Measurements from ENCODE around the gene MYO19.

Gene MYO19

GRCh38 chr17:36546418-36547093 is 11.9 kb upstream of the MYO19 start:
- Histone ChIP-seq H4K20me1 (ENCODE audit: insufficient read depth, low read length) (peaks cover 28% of the 10 kb centered on the region), H3K27me3 (replicated peaks; ENCODE audit: insufficient read depth, low read length) (no peaks in the 10 kb centered on the region), H3K9ac (ENCODE audit: low read length) (peak overlapping the region; percentile 76), H2AFZ (ENCODE audit: low read length) (no peak overlapping the region), H3K4me3 (ENCODE audit: low read length) (peak overlapping the region; percentile 84), H3K27ac (ENCODE audit: low read length) (peak overlapping the region; percentile 78), H3K9me3 (replicated peaks; ENCODE audit: insufficient read depth, low read length) (no peaks in the 10 kb centered on the region), H3K4me1 (ENCODE audit: low read length) (peaks cover 30% of the 10 kb centered on the region), H3F3A (ENCODE audit: insufficient read depth, low read length) (peaks cover 26% of the 10 kb centered on the region), H3K36me3 (replicated peaks; ENCODE audit: insufficient read depth, low read length) (peaks cover 5% of the 10 kb centered on the region; the same call in 1 of the 2 replicates), H3K79me2 (ENCODE audit: low read length) (peaks cover 78% of the 10 kb centered on the region), H3K9me2 (replicated peaks; ENCODE audit: insufficient read depth, low read length) (no peaks in the 10 kb centered on the region), H3K4me2 (ENCODE audit: low read depth, low read length) (peak overlapping the region; percentile 90)
- DNase-seq, result no peak
- TF ChIP-seq EZH2 (optimal IDR thresholded peaks at IDR 0.05; ENCODE audit: low read depth, low read length) (no peak), EZH2phosphoT487 (IDR thresholded peaks at IDR 0.05; ENCODE audit: low read length) (no peak)
- TF ChIP-seq, protein P1, sequence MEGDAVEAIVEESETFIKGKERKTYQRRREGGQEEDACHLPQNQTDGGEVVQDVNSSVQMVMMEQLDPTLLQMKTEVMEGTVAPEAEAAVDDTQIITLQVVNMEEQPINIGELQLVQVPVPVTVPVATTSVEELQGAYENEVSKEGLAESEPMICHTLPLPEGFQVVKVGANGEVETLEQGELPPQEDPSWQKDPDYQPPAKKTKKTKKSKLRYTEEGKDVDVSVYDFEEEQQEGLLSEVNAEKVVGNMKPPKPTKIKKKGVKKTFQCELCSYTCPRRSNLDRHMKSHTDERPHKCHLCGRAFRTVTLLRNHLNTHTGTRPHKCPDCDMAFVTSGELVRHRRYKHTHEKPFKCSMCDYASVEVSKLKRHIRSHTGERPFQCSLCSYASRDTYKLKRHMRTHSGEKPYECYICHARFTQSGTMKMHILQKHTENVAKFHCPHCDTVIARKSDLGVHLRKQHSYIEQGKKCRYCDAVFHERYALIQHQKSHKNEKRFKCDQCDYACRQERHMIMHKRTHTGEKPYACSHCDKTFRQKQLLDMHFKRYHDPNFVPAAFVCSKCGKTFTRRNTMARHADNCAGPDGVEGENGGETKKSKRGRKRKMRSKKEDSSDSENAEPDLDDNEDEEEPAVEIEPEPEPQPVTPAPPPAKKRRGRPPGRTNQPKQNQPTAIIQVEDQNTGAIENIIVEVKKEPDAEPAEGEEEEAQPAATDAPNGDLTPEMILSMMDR (IDR thresholded peaks at IDR 0.05; ENCODE audit: low read length), result no peak

DNA sequence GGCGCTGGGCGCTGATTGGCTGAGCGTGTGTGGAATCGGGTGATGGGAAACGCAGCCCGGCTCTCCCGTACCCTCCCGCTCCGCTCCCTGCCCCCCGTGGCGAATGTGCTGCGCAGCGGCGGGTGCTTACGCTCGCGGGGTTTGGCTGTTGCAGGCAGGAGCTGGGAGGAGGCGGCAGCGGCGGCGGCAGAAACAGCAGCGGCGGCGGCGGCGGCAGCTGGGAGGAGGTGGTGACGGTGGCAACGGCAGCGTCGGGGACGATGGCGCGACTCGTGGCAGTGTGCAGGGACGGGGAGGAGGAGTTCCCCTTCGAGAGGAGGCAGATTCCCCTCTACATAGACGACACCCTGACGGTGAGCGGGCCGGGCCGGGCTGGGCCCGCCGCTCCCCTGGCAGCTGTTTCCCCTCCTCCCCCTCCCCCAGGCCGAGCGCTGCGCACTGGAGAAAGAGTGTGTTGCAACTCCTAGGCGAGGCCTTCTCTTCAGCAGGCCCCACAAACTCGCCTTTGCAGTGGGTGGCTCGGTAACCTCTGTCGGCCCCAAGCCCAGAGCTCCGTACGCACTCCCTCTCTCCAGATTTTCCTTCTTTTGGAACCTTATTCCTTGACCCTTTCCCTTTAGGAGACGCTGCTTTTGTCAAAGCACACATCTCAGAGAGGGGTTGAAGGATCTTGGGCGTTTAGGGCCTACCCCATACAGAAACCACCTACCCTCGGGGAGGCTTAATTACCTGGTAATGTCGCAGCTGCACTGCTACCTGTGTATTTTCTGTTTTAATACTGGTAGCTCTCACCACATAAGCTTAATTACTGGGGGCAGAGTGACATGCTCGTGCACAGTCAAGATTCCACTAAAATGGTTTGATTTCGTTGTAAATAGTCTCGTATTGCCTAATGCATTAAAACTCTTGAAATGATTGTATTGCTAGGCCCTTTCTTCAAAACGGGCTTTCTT is 11.1 kb upstream of the MYO19 start:
- Histone ChIP-seq H3F3A (ENCODE audit: insufficient read depth, low read length) (peaks cover 26% of the 10 kb centered on the region), H3K4me2 (ENCODE audit: low read depth, low read length) (peak overlapping the region; percentile 90), H4K20me1 (ENCODE audit: insufficient read depth, low read length) (peaks cover 22% of the 10 kb centered on the region), H3K36me3 (replicated peaks; ENCODE audit: insufficient read depth, low read length) (peaks cover 5% of the 10 kb centered on the region; the same call in 1 of the 2 replicates), H3K27me3 (replicated peaks; ENCODE audit: insufficient read depth, low read length) (no peaks in the 10 kb centered on the region), H3K9ac (ENCODE audit: low read length) (peak overlapping the region; percentile 76), H3K4me1 (ENCODE audit: low read length) (peaks cover 30% of the 10 kb centered on the region), H3K4me3 (ENCODE audit: low read length) (peak overlapping the region; percentile 84), H2AFZ (ENCODE audit: low read length) (0 out of 2 replicates have a peak overlapping the region, but pooled peaks have one; percentile 25), H3K9me2 (replicated peaks; ENCODE audit: insufficient read depth, low read length) (no peaks in the 10 kb centered on the region), H3K79me2 (ENCODE audit: low read length) (peaks cover 70% of the 10 kb centered on the region), H3K9me3 (replicated peaks; ENCODE audit: insufficient read depth, low read length) (no peaks in the 10 kb centered on the region), H3K27ac (ENCODE audit: low read length) (peak overlapping the region; percentile 78)
- DNase-seq, result peak; percentile 97
- no peak for TF ChIP-seq EZH2phosphoT487 (IDR thresholded peaks at IDR 0.05; ENCODE audit: low read length)
- TF ChIP-seq EZH2 (optimal IDR thresholded peaks at IDR 0.05; ENCODE audit: low read depth, low read length), result no peak
- TF ChIP-seq, protein P1 (IDR thresholded peaks at IDR 0.05; ENCODE audit: low read length), result no peak

GRCh38 chr17:36545077-36545464 is 10.4 kb upstream of the MYO19 start:
- Histone ChIP-seq H2AFZ (ENCODE audit: low read length) (peak overlapping the region; percentile 100), H3K27ac (ENCODE audit: low read length) (peak overlapping the region; percentile 99), H3K4me2 (ENCODE audit: low read depth, low read length) (peak overlapping the region; percentile 77)

More at GRCh38 chr17:36545077-36545464, 10.4 kb upstream of the MYO19 start:
- peaks cover 25% of the 10 kb centered on the region for H3F3A ChIP-seq (ENCODE audit: insufficient read depth, low read length)
- no peaks in the 10 kb centered on the region for H3K9me3 ChIP-seq (replicated peaks; ENCODE audit: insufficient read depth, low read length)
- TF ChIP-seq EZH2 (optimal IDR thresholded peaks at IDR 0.05; ENCODE audit: low read depth, low read length) (no peak), EZH2phosphoT487 (IDR thresholded peaks at IDR 0.05; ENCODE audit: low read length) (no peak)
- TF ChIP-seq, protein P1 (IDR thresholded peaks at IDR 0.05; ENCODE audit: low read length), result no peak
- no peaks in the 10 kb centered on the region for H3K27me3 ChIP-seq (replicated peaks; ENCODE audit: insufficient read depth, low read length)
- H3K36me3 ChIP-seq (replicated peaks; ENCODE audit: insufficient read depth, low read length), result peaks cover 5% of the 10 kb centered on the region; the same call in 1 of the 2 replicates
- peaks cover 16% of the 10 kb centered on the region for H4K20me1 ChIP-seq (ENCODE audit: insufficient read depth, low read length)
- no peaks in the 10 kb centered on the region for H3K9me2 ChIP-seq (replicated peaks; ENCODE audit: insufficient read depth, low read length)
- peaks cover 63% of the 10 kb centered on the region for H3K79me2 ChIP-seq (ENCODE audit: low read length)
- peak overlapping the region; percentile 99 for H3K9ac ChIP-seq (ENCODE audit: low read length)
- H3K4me3 ChIP-seq (ENCODE audit: low read length), result peak overlapping the region; percentile 96
- DNase-seq, result no peak
- H3K4me1 ChIP-seq (ENCODE audit: low read length), result peaks cover 24% of the 10 kb centered on the region
